Endothelial cell of umbilical vein (primary cell): ENCODE measurements around the gene DIPK1C. TPM values are rescaled to one million over a fixed set of nuclear protein-coding genes. Genes with fewer than 3 reads are reported as not detected.

Experiments
- BruUV-seq: library from RNA; stranded (reverse); fragments of 400-500 nt; replicated peaks from 2 replicates; lab custom pipeline; 2021; lab: Mats Ljungman, UMichigan
- CTCF ChIA-PET: fragments of 300-600, 350-600 bp; sonication (Branson Sonifier 250); formaldehyde crosslinking; loops from one replicate; lab custom pipeline; 2021; ENCODE audit warnings: antibody characterized with exemption, inconsistent platforms; lab: Charles Lee
- POLR2A ChIA-PET: fragments of 300-600, 350-600 bp; sonication (Branson Sonifier 250); formaldehyde crosslinking; loops from one replicate; lab custom pipeline; 2021; ENCODE audit warnings: antibody characterized with exemption, inconsistent platforms; lab: Charles Lee
- DNase-seq: peaks from one replicate; pipeline ENCODE4 v3.0.0-alpha.2; 2011; ENCODE audit warnings: low read depth, low spot score
- FAIRE-seq: peaks from 2 replicates; lab custom pipeline; 2011; peaks lifted over from hg19 to GRCh38; lab: Jason Lieb, UNC
- H2AFZ ChIP-seq: 2 replicates; pipeline ENCODE4 v1.6.0; 2012; ENCODE audit warnings: low read depth, low read length, control low read depth, inconsistent platforms
- H3K27ac ChIP-seq: 2 replicates; pipeline ENCODE4 v1.5.1; 2011; ENCODE audit warnings: low read depth, mild to moderate bottlenecking, control low read depth, low read length, moderate library complexity; ENCODE audit not compliant: insufficient read depth
- H3K27me3 ChIP-seq, 2 experiments: 2 replicates each; pipeline versions ENCODE4 v1.6.0 to v1.6.1; 2011; ENCODE audit warnings: low read length in 2 of 2, mixed read lengths in 1 of 2; ENCODE audit not compliant: control insufficient read depth in 2 of 2, insufficient read depth in 2 of 2
- H3K36me3 ChIP-seq, 2 experiments: 2 replicates in 1 of 2; 3 replicates in 1 of 2; pipeline ENCODE4 v1.5.1; 2011; ENCODE audit warnings: low read length in 2 of 2, mild to moderate bottlenecking in 1 of 2, moderate library complexity in 1 of 2; ENCODE audit not compliant: control insufficient read depth in 2 of 2, insufficient read depth in 2 of 2; ENCODE audit errors: extremely low read depth in 1 of 2
- H3K4me1 ChIP-seq: 3 replicates; pipeline ENCODE4 v1.5.1; 2011; ENCODE audit warnings: mild to moderate bottlenecking, low read length; ENCODE audit not compliant: control insufficient read depth, insufficient read depth; ENCODE audit errors: extremely low read depth
- H3K4me2 ChIP-seq: 2 replicates; pipeline ENCODE4 v1.6.1; 2011; ENCODE audit warnings: low read length, control low read depth, mixed read lengths; ENCODE audit not compliant: insufficient read depth
- H3K4me3 ChIP-seq, 3 experiments: fragments of 200-600 bp in 1 of 3; sonication (generic), shearing (Covaris generic) in 1 of 3; replicated peaks in 1 of 3; 2 replicates each; pipeline ENCODE4 v1.5.1; 2011 to 2016; ENCODE audit warnings: control low read depth in 3 of 3, low read length in 3 of 3, mild to moderate bottlenecking in 2 of 3, inconsistent platforms in 1 of 3, low read depth in 1 of 3, moderate library complexity in 1 of 3; ENCODE audit not compliant: insufficient read depth in 1 of 3
- H3K79me2 ChIP-seq: 2 replicates; pipeline ENCODE4 v1.6.0; 2012; ENCODE audit warnings: low read length, inconsistent platforms; ENCODE audit not compliant: control insufficient read depth, insufficient read depth
- H3K9ac ChIP-seq: replicated peaks from 2 replicates; pipeline ENCODE3; 2011; ENCODE audit warnings: low read length, control low read depth; ENCODE audit not compliant: insufficient read depth; ENCODE audit errors: extremely low read depth
- H3K9me1 ChIP-seq: replicated peaks from 3 replicates; pipeline ENCODE4 v1.6.0; 2011; ENCODE audit warnings: mild to moderate bottlenecking, low read length; ENCODE audit not compliant: control insufficient read depth, insufficient read depth; ENCODE audit errors: extremely low read depth
- H3K9me3 ChIP-seq: replicated peaks from 2 replicates; pipeline ENCODE4 v1.5.1; 2012; ENCODE audit warnings: low read length, inconsistent platforms; ENCODE audit not compliant: control insufficient read depth, insufficient read depth
- H4K20me1 ChIP-seq: replicated peaks from 2 replicates; pipeline ENCODE3; 2011; ENCODE audit warnings: mild to moderate bottlenecking, low read length; ENCODE audit not compliant: control insufficient read depth, insufficient read depth; ENCODE audit errors: extremely low read depth
- EZH2 ChIP-seq: IDR thresholded peaks from 2 replicates; pipeline ENCODE4 v1.6.1; 2012; ENCODE audit warnings: borderline replicate concordance, low read depth, mild to moderate bottlenecking, moderate library complexity, low read length, inconsistent platforms; ENCODE audit not compliant: severe bottlenecking
- FOS ChIP-seq: IDR thresholded peaks from 2 replicates; pipeline ENCODE4 v1.6.1; 2011; ENCODE audit warnings: mild to moderate bottlenecking, low read length, moderate library complexity, borderline replicate concordance; ENCODE audit not compliant: insufficient read depth
- GATA2 ChIP-seq: IDR thresholded peaks from 2 replicates; pipeline ENCODE4 v1.7.0; 2011; ENCODE audit warnings: low read depth, mild to moderate bottlenecking, moderate library complexity, mixed read lengths, low read length; ENCODE audit not compliant: insufficient read length, insufficient read depth
- JUN ChIP-seq: IDR thresholded peaks from 2 replicates; pipeline ENCODE4 v1.6.1; 2011; ENCODE audit warnings: borderline replicate concordance, low read depth; ENCODE audit not compliant: insufficient read length, insufficient read depth
- MYC ChIP-seq: IDR thresholded peaks from one replicate; pipeline ENCODE4 v1.6.1; 2011; ENCODE audit warnings: mild to moderate bottlenecking, low read depth, low read length
- POLR2A ChIP-seq: IDR thresholded peaks from 2 replicates; pipeline ENCODE4 v1.6.1; 2012; ENCODE audit warnings: low read depth, mild to moderate bottlenecking, control low read depth, low read length
- POLR2AphosphoS5 ChIP-seq: IDR thresholded peaks from 2 replicates; pipeline ENCODE4 v1.6.1; 2012; ENCODE audit warnings: low read depth, mild to moderate bottlenecking, control low read depth, low read length, moderate library complexity; ENCODE audit not compliant: insufficient read depth
- dilution Hi-C: fragments of 300-500 bp; cut with MboI; formaldehyde crosslinking; loops from one replicate; pipeline ENCODE4 v1.15.0; 2019; ENCODE audit warnings: low sequenced_read_pairs; ENCODE audit not compliant: extremely low pct_ligation_motif_present
- intact Hi-C: fragments of 100-400 bp; cut with micrococcal nuclease; formaldehyde crosslinking; loops from one replicate; pipeline ENCODE4 v1.10.0; 2022
- polyA plus RNA-seq, 4 experiments: library from polyadenylated mRNA; depleted of rRNA in 3 of 4; stranded (reverse) in 3 of 4; unstranded in 1 of 4; fragments of >200 nt; gene quantifications; 2 replicates each; pipeline versions ENCODE4 v1.2.1 to v1.2.3, GENCODE V29; 2011 to 2012; ENCODE audit warnings: missing spikeins in 1 of 4
- total RNA-seq: library from RNA; stranded (reverse); gene quantifications from 2 replicates; pipeline ENCODE4 v1.2.3, GENCODE V29; 2021
- TF ChIP-seq, protein P1 (sequence below): IDR thresholded peaks from 2 replicates; pipeline ENCODE4 v1.6.1; 2011; ENCODE audit not compliant: insufficient read depth, insufficient read length
- TF ChIP-seq, protein P2 (sequence below), 2 donors: IDR thresholded peaks; 1 replicate in 1 of 2; 2 replicates in 1 of 2; pipeline ENCODE4 v1.5.1; 2011; ENCODE audit warnings: low read length in 2 of 2, mild to moderate bottlenecking in 2 of 2, moderate library complexity in 2 of 2, control low read depth in 1 of 2, inconsistent platforms in 1 of 2, low read depth in 1 of 2; ENCODE audit not compliant: insufficient read depth in 1 of 2; ENCODE audit errors: extremely low read depth in 1 of 2

Gene DIPK1C
- total and polyA plus RNA-seq, 2 donors (not counting 3 experiments of a cell fraction or from before 2014, with no cell fraction given): not detected

DNA sequence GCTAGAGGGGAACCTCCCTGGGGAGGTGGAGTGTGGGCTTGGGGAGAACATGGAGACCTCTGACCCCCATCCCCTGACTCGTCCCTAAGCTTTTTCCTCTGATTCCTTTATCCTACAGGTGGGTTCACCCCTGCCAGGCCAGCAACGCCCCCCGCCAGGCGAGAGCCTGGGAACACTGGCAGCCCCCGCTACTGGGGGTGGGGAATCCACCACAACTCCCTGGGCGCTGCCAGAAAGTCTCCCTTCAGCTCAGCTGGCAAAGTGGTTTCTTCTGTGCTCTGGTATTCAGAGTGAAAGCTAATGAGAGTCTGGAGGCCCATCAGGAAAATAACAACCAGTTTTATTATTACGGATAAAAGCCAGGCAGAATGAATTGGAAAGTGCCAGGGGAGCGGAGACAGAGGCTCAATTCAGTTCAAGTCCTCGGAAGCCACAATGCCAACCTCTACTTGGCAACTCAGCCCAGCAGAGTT, 2.8 kb downstream of the DIPK1C start:
- ChIA-PET CTCF (no interaction called here), POLR2A (no interaction called here)
- Histone ChIP-seq H3K27me3 (peaks cover 35 to 54% of the 10 kb centered on the region in 2 experiments), H2AFZ (no peak overlapping the region), H4K20me1 (no peaks in the 10 kb centered on the region), H3K79me2 (no peaks in the 10 kb centered on the region), H3K27ac (no peak overlapping the region), H3K4me3 (no peak overlapping the region), H3K9me3 (no peaks in the 10 kb centered on the region), H3K9ac (no peak overlapping the region), H3K36me3 (no peaks in the 10 kb centered on the region), H3K4me2 (no peak overlapping the region), H3K9me1 (no peaks in the 10 kb centered on the region), H3K4me1 (no peaks in the 10 kb centered on the region)
- DNase-seq (no peak), FAIRE-seq (no peak)
- no TSS peak for BruUV-seq
- TF ChIP-seq POLR2A: no peak
- TF ChIP-seq, protein P1, sequence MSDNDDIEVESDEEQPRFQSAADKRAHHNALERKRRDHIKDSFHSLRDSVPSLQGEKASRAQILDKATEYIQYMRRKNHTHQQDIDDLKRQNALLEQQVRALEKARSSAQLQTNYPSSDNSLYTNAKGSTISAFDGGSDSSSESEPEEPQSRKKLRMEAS: no peak
- TF ChIP-seq GATA2: no peak
- TF ChIP-seq EZH2: no peak
- TF ChIP-seq POLR2AphosphoS5: no peak
- no peak for TF ChIP-seq JUN
- TF ChIP-seq, protein P2, sequence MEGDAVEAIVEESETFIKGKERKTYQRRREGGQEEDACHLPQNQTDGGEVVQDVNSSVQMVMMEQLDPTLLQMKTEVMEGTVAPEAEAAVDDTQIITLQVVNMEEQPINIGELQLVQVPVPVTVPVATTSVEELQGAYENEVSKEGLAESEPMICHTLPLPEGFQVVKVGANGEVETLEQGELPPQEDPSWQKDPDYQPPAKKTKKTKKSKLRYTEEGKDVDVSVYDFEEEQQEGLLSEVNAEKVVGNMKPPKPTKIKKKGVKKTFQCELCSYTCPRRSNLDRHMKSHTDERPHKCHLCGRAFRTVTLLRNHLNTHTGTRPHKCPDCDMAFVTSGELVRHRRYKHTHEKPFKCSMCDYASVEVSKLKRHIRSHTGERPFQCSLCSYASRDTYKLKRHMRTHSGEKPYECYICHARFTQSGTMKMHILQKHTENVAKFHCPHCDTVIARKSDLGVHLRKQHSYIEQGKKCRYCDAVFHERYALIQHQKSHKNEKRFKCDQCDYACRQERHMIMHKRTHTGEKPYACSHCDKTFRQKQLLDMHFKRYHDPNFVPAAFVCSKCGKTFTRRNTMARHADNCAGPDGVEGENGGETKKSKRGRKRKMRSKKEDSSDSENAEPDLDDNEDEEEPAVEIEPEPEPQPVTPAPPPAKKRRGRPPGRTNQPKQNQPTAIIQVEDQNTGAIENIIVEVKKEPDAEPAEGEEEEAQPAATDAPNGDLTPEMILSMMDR (IDR thresholded peaks at IDR 0.05; ENCODE audit: extremely low read depth in 1 of 2, insufficient read depth in 1 of 2, low read depth in 1 of 2, low read length in 2 of 2): no peak
- TF ChIP-seq FOS: no peak
- no peak for TF ChIP-seq MYC
- intact Hi-C loops: no loop called here
- dilution Hi-C loops: no loop called here
